Measurements from ENCODE around the gene RNU7-1. TPM values are rescaled to one million over a fixed set of nuclear protein-coding genes. Genes with fewer than 3 reads are reported as not detected.

Gene RNU7-1
- polyA plus RNA-seq, 1 experiment: not detected

- DNase-seq (ENCODE audit: low read depth): no peak
- ChIA-PET POLR2A (no interaction called here), CTCF (interaction anchor here (0.9 to 1.6 kb wide), 4 partner anchors 9 to 80 kb away, joined by 3 to 7 read pairs (median 3); partner anchors contain the start of genes C12orf57 and RNU7-1)
- Histone ChIP-seq H3K27me3 (ENCODE audit: control insufficient read depth, insufficient read depth, low read length) (no peaks in the 10 kb centered on the region), H3K36me3 (ENCODE audit: control insufficient read depth, insufficient read depth, low read length) (no peaks in the 10 kb centered on the region), H3K4me3 (ENCODE audit: low read depth, low read length) (no peak overlapping the region)
- no peak for TF ChIP-seq CTCF (IDR thresholded peaks at IDR 0.05; ENCODE audit: insufficient read depth, low read depth, low read length)
Observed at GRCh38 chr12:6952863-6953441, 9.3 kb downstream of the RNU7-1 start.

- CTCF ChIA-PET: interaction anchor here (0.9 to 2.0 kb wide), 6 partner anchors 8 to 81 kb away, joined by 3 to 8 read pairs (median 3); partner anchors contain the start of genes C12orf57 and RNU7-1
- POLR2A ChIA-PET: no interaction called here
- no peak for DNase-seq (ENCODE audit: low read depth)
- Histone ChIP-seq H3K36me3 (ENCODE audit: control insufficient read depth, insufficient read depth, low read length) (no peaks in the 10 kb centered on the region), H3K4me3 (ENCODE audit: low read depth, low read length) (no peak overlapping the region), H3K27me3 (ENCODE audit: control insufficient read depth, insufficient read depth, low read length) (no peaks in the 10 kb centered on the region)
- TF ChIP-seq CTCF (IDR thresholded peaks at IDR 0.05; ENCODE audit: insufficient read depth, low read depth, low read length): no peak
Observed at GRCh38 chr12:6953442-6954315, 10.1 kb downstream of the RNU7-1 start.

GRCh38 chr12:6954316-6955107, 10.9 kb downstream of the RNU7-1 start:
- DNase-seq (ENCODE audit: low read depth): no peak
- ChIA-PET CTCF (interaction anchor here (0.6 to 2.0 kb wide), 4 partner anchors 8 to 89 kb away, joined by 3 to 8 read pairs (median 4); no protein-coding TSS in a partner anchor), POLR2A (no interaction called here)
- no peaks in the 10 kb centered on the region for H3K27me3 ChIP-seq (ENCODE audit: control insufficient read depth, insufficient read depth, low read length)
- no peak overlapping the region for H3K4me3 ChIP-seq (ENCODE audit: low read depth, low read length)
- H3K36me3 ChIP-seq (ENCODE audit: control insufficient read depth, insufficient read depth, low read length): no peaks in the 10 kb centered on the region
- TF ChIP-seq CTCF (IDR thresholded peaks at IDR 0.05; ENCODE audit: insufficient read depth, low read depth, low read length): no peak

- no peak for DNase-seq (ENCODE audit: low read depth)
- ChIA-PET CTCF (interaction anchor here (0.6 to 2.0 kb wide), 3 partner anchors 9 to 88 kb away, joined by 4 to 8 read pairs (median 5); no protein-coding TSS in a partner anchor), POLR2A (no interaction called here)
- no peaks in the 10 kb centered on the region for H3K36me3 ChIP-seq (ENCODE audit: control insufficient read depth, insufficient read depth, low read length)
- TF ChIP-seq CTCF (IDR thresholded peaks at IDR 0.05; ENCODE audit: insufficient read depth, low read depth, low read length): no peak
- no peaks in the 10 kb centered on the region for H3K27me3 ChIP-seq (ENCODE audit: control insufficient read depth, insufficient read depth, low read length)
- H3K4me3 ChIP-seq (ENCODE audit: low read depth, low read length): no peak overlapping the region
Observed at GRCh38 chr12:6955108-6956020, 11.7 kb downstream of the RNU7-1 start.

Measured in BJ (cell line).